Measurements from ENCODE around the gene ZNF587. TPM values are rescaled to one million over a fixed set of nuclear protein-coding genes. Genes with fewer than 3 reads are reported as not detected.

The ZNF587 gene
- total RNA-seq, 1 experiment from 2014 or later: 25.9 TPM

- RAD21 ChIA-PET (ENCODE audit: low non-redundant PET in 1 of 2, low total read pairs in 2 of 2, uncharacterized antibody in 2 of 2, unreplicated experiment in 2 of 2): no interaction called here
- CTCF ChIA-PET: no interaction called here
- Histone ChIP-seq H3K4me1 (ENCODE audit: control insufficient read depth in 1 of 2, insufficient read depth in 2 of 2, low read length in 2 of 2) (peaks cover 0 to 20% of the 10 kb centered on the region in 2 experiments; a peak in 3 of 4 replicates), H3K4me3 (replicated peaks in 1 of 2; ENCODE audit: low read depth in 1 of 2, low read length in 2 of 2) (peak overlapping the region; percentile 71 to 95), H3K9me3 (ENCODE audit: control insufficient read depth in 1 of 2, insufficient read depth in 1 of 2, low read depth in 1 of 2, low read length in 2 of 2) (no peaks in the 10 kb centered on the region), H3K79me2 (ENCODE audit: insufficient read depth, low read length) (peaks cover 53% of the 10 kb centered on the region), H3K27ac (ENCODE audit: low read depth, low read length) (peak overlapping the region; percentile 80), H2AFZ (ENCODE audit: low read depth, low read length, poor library complexity, severe bottlenecking) (peak overlapping the region; percentile 65), H3K4me2 (ENCODE audit: low read length) (peak overlapping the region; percentile 85), H4K20me1 (ENCODE audit: insufficient read depth) (peaks cover 1% of the 10 kb centered on the region; the same call in 1 of the 2 replicates), H3K36me3 (ENCODE audit: control insufficient read depth in 1 of 2, insufficient read depth in 2 of 2, low read length in 2 of 2) (peaks cover 0 to 5% of the 10 kb centered on the region in 2 experiments; a peak in 2 of 4 replicates), H3K27me3 (ENCODE audit: insufficient read depth, low read length) (no peaks in the 10 kb centered on the region), H3K9ac (ENCODE audit: low read length) (peak overlapping the region; percentile 98), H3K9me2 (ENCODE audit: insufficient read depth) (no peaks in the 10 kb centered on the region)
- intact Hi-C loops (cut with micrococcal nuclease): loop anchor here (5.0 kb wide), 1 partner anchor 137 kb away; the partner anchor contains the start of gene ZNF551
- ATAC-seq (peak; percentile 81), DNase-seq (ENCODE audit: low read depth, low spot score) (peak; percentile 90)
- BruUV-seq (replicated peaks): TSS peak; percentile 56
- POLR2A ChIA-PET: interaction anchor here (0.8 to 1.2 kb wide), 2 partner anchors 23 to 138 kb away, joined by 3 to 5 read pairs; partner anchors contain the start of gene ZNF551
- no peak for TF ChIP-seq POLR2A (IDR thresholded peaks at IDR 0.05; ENCODE audit: borderline replicate concordance, extremely low read depth, insufficient read depth, insufficient read length)
- peak; percentile 95 for TF ChIP-seq MAX (IDR thresholded peaks at IDR 0.05)
- TF ChIP-seq CTCF (IDR thresholded peaks at IDR 0.05 in 2 of 3, conservative IDR thresholded peaks at IDR 0.05 in 1 of 3; ENCODE audit: borderline replicate concordance in 1 of 3, insufficient read depth in 1 of 3, low read depth in 2 of 3, low read length in 2 of 3): 0 out of 6 replicates have a peak, but pooled peaks of 1 of the 3 experiments have one; percentile 10
- TF ChIP-seq TCF7L2 (IDR thresholded peaks at IDR 0.05; ENCODE audit: borderline replicate concordance, extremely low read depth, insufficient read depth, insufficient read length): peak; percentile 34
- no peak for TF ChIP-seq CBX3 (IDR thresholded peaks at IDR 0.05; ENCODE audit: low read depth)
- TF ChIP-seq RAD21 (IDR thresholded peaks at IDR 0.05; ENCODE audit: low read depth): no peak
- TF ChIP-seq EGR1 (IDR thresholded peaks at IDR 0.05; ENCODE audit: low read depth): no peak
- TF ChIP-seq ZBTB33 (IDR thresholded peaks at IDR 0.05; ENCODE audit: extremely low read depth, insufficient replicate concordance, low read length): no peak
- no peak for TF ChIP-seq CEBPB (IDR thresholded peaks at IDR 0.05; ENCODE audit: low read depth)
- TF ChIP-seq EZH2 (IDR thresholded peaks at IDR 0.05): no peak
- peak; percentile 79 for TF ChIP-seq ELF1 (IDR thresholded peaks at IDR 0.05; ENCODE audit: borderline replicate concordance, low read depth)
- TF ChIP-seq POLR2AphosphoS5 (IDR thresholded peaks at IDR 0.05; ENCODE audit: low read depth, low read length): peak; percentile 85
- no peak for TF ChIP-seq EZH2phosphoT487 (IDR thresholded peaks at IDR 0.05; ENCODE audit: borderline replicate concordance)
- no peak for TF ChIP-seq SRF (IDR thresholded peaks at IDR 0.05; ENCODE audit: low read depth)
- TF ChIP-seq SP1 (IDR thresholded peaks at IDR 0.05; ENCODE audit: low read depth): peak; percentile 90
- no peak for TF ChIP-seq FOSL1 (IDR thresholded peaks at IDR 0.05; ENCODE audit: low read depth)
- no peak for TF ChIP-seq JUND (IDR thresholded peaks at IDR 0.05)
- TF ChIP-seq SIN3A (IDR thresholded peaks at IDR 0.05; ENCODE audit: low read depth): peak; percentile 84
- TF ChIP-seq REST (IDR thresholded peaks at IDR 0.05; ENCODE audit: low read depth): no peak
- no peak for TF ChIP-seq ZNF274 (IDR thresholded peaks at IDR 0.05; ENCODE audit: low read depth, low read length)
- TF ChIP-seq ZFX (IDR thresholded peaks at IDR 0.05): no peak
Measured at GRCh38 chr19:57819475-57820148, 30.0 kb upstream of the ZNF587 start.

Measured in HCT116 (cell line).